ENCODE measurements around the gene EREG.

The EREG gene

GRCh38 chr4:74324262-74324661 is 40.7 kb upstream of the EREG start (continued):
- TF ChIP-seq TSHZ2 (CRISPR knock-in tag; IDR thresholded peaks at IDR 0.05): no peak

GRCh38 chr4:74325886-74326285 is 39.1 kb upstream of the EREG start:
- ATAC-seq: no peak

GRCh38 chr4:74327762-74328161 is 37.2 kb upstream of the EREG start:
- TF ChIP-seq CSDC2 (CRISPR knock-in tag; IDR thresholded peaks at IDR 0.05) (no peak), TCF4 (CRISPR knock-in tag; IDR thresholded peaks at IDR 0.05; ENCODE audit: borderline replicate concordance) (no peak), ZNF8 (CRISPR knock-in tag; IDR thresholded peaks at IDR 0.05) (no peak), CSRNP3 (CRISPR knock-in tag; IDR thresholded peaks at IDR 0.05) (no peak), RARB (CRISPR knock-in tag; IDR thresholded peaks at IDR 0.05) (no peak), ZFP30 (CRISPR knock-in tag; IDR thresholded peaks at IDR 0.05) (no peak), GLIS3 (CRISPR knock-in tag; IDR thresholded peaks at IDR 0.05) (no peak), ZNF70 (CRISPR knock-in tag; IDR thresholded peaks at IDR 0.05) (no peak)
- no peak for ATAC-seq

More at GRCh38 chr4:74325886-74326285, 39.1 kb upstream of the EREG start:
- no peak for TF ChIP-seq SNAI2 (CRISPR knock-in tag; IDR thresholded peaks at IDR 0.05)

GRCh38 chr4:74328501-74328900 is 36.4 kb upstream of the EREG start:
- ATAC-seq: no peak
- TF ChIP-seq CSRNP3 (CRISPR knock-in tag; IDR thresholded peaks at IDR 0.05) (no peak), OSR1 (CRISPR knock-in tag; IDR thresholded peaks at IDR 0.05) (no peak)

- TF ChIP-seq BACH2 (CRISPR knock-in tag; IDR thresholded peaks at IDR 0.05; ENCODE audit: borderline replicate concordance): no peak
- no peak for TF ChIP-seq PPARA (CRISPR knock-in tag; IDR thresholded peaks at IDR 0.05; ENCODE audit: borderline replicate concordance)
- TF ChIP-seq ISL1 (CRISPR knock-in tag; IDR thresholded peaks at IDR 0.05): no peak
- no peak for TF ChIP-seq ARNTL (CRISPR knock-in tag; IDR thresholded peaks at IDR 0.05; ENCODE audit: borderline replicate concordance, low read depth)
- no peak for TF ChIP-seq POU6F1 (CRISPR knock-in tag; IDR thresholded peaks at IDR 0.05; ENCODE audit: borderline replicate concordance, low read depth)
- TF ChIP-seq TCF4 (CRISPR knock-in tag; IDR thresholded peaks at IDR 0.05; ENCODE audit: borderline replicate concordance): no peak
- TF ChIP-seq ZFP30 (CRISPR knock-in tag; IDR thresholded peaks at IDR 0.05): no peak
- no peak for TF ChIP-seq ZFP3 (CRISPR knock-in tag; IDR thresholded peaks at IDR 0.05)
- no peak for TF ChIP-seq ESRRG (CRISPR knock-in tag; IDR thresholded peaks at IDR 0.05)
- no peak for TF ChIP-seq GLIS3 (CRISPR knock-in tag; IDR thresholded peaks at IDR 0.05)
- no peak for TF ChIP-seq ZNF70 (CRISPR knock-in tag; IDR thresholded peaks at IDR 0.05)
- no peak for ATAC-seq
Measured at GRCh38 chr4:74329307-74329706, 35.6 kb upstream of the EREG start.

- ATAC-seq: no peak
- no peak for TF ChIP-seq CSRNP3 (CRISPR knock-in tag; IDR thresholded peaks at IDR 0.05)
- no peak for TF ChIP-seq ISL1 (CRISPR knock-in tag; IDR thresholded peaks at IDR 0.05)
- TF ChIP-seq RARB (CRISPR knock-in tag; IDR thresholded peaks at IDR 0.05): no peak
- TF ChIP-seq CSDC2 (CRISPR knock-in tag; IDR thresholded peaks at IDR 0.05): no peak
- TF ChIP-seq PATZ1 (CRISPR knock-in tag; IDR thresholded peaks at IDR 0.05; ENCODE audit: borderline replicate concordance): no peak
- no peak for TF ChIP-seq PPARA (CRISPR knock-in tag; IDR thresholded peaks at IDR 0.05; ENCODE audit: borderline replicate concordance)
- TF ChIP-seq TSHZ2 (CRISPR knock-in tag; IDR thresholded peaks at IDR 0.05): no peak
Measured at GRCh38 chr4:74330295-74330750, 34.6 kb upstream of the EREG start.

All from SK-N-SH treated with all-trans-retinoic acid at 6 μM for 48 hours (cell line).